H9 (cell line): Measurements from ENCODE around the gene EDRF1. TPM values are rescaled to one million over a fixed set of nuclear protein-coding genes. Genes with fewer than 3 reads are reported as not detected.
A peak's percentile ranks its signal among the peaks of the same experiment; 100 is the strongest.

Experiments
- DNase-seq: peaks from one replicate; pipeline ENCODE4 v3.0.0-alpha.2; 2017
- H2AFZ ChIP-seq: one replicate; pipeline ENCODE4 v1.6.1; 2013; ENCODE audit warnings: mild to moderate bottlenecking, low read length, control low read depth, moderate library complexity
- H2AK5ac ChIP-seq: 2 replicates; pipeline ENCODE4 v1.6.1; 2013; ENCODE audit warnings: low read length, control low read depth, mixed read lengths; ENCODE audit not compliant: insufficient read length
- H2BK120ac ChIP-seq: one replicate; pipeline ENCODE4 v1.6.1; 2013; ENCODE audit warnings: low read depth, mild to moderate bottlenecking, low read length, control low read depth, inconsistent platforms; ENCODE audit not compliant: poor library complexity, severe bottlenecking
- H2BK12ac ChIP-seq: 2 replicates; pipeline ENCODE4 v1.6.1; 2013; ENCODE audit warnings: low read length, control low read depth, mixed read lengths, low read depth; ENCODE audit not compliant: insufficient read length
- H2BK15ac ChIP-seq: 2 replicates; pipeline ENCODE4 v1.6.1; 2013; ENCODE audit warnings: low read depth, low read length, control low read depth
- H2BK20ac ChIP-seq: one replicate; pipeline ENCODE4 v1.6.1; 2013; ENCODE audit warnings: low read depth, mild to moderate bottlenecking, low read length, control low read depth, inconsistent platforms; ENCODE audit not compliant: poor library complexity, severe bottlenecking
- H2BK5ac ChIP-seq: 2 replicates; pipeline ENCODE4 v1.6.1; 2013; ENCODE audit warnings: low read length, control low read depth, mixed read lengths; ENCODE audit not compliant: insufficient read length
- H3K14ac ChIP-seq: 2 replicates; pipeline ENCODE4 v1.6.1; 2013; ENCODE audit warnings: low read length, control low read depth; ENCODE audit not compliant: insufficient read depth
- H3K18ac ChIP-seq: 2 replicates; pipeline ENCODE4 v1.6.1; 2013; ENCODE audit warnings: low read depth, mild to moderate bottlenecking, mixed read lengths, low read length, control low read depth; ENCODE audit not compliant: insufficient read length
- H3K23ac ChIP-seq: 2 replicates; pipeline ENCODE4 v1.6.1; 2013; ENCODE audit warnings: low read length, control low read depth, mixed read lengths, low read depth; ENCODE audit not compliant: insufficient read length
- H3K23me2 ChIP-seq: 2 replicates; pipeline ENCODE4 v1.6.1; 2013; ENCODE audit warnings: low read depth, mild to moderate bottlenecking, mixed read lengths, low read length, control low read depth; ENCODE audit not compliant: insufficient read length, poor library complexity, severe bottlenecking
- H3K27ac ChIP-seq: 2 replicates; pipeline ENCODE4 v1.5.1; 2013; ENCODE audit warnings: low read length, control low read depth, mixed read lengths, low read depth; ENCODE audit not compliant: insufficient read length
- H3K27me3 ChIP-seq: 2 replicates; pipeline ENCODE4 v1.6.1; 2013; ENCODE audit warnings: low read length, control low read depth, inconsistent platforms; ENCODE audit not compliant: insufficient read depth
- H3K4ac ChIP-seq: 2 replicates; pipeline ENCODE4 v1.6.1; 2013; ENCODE audit warnings: low read depth, mild to moderate bottlenecking, control low read depth, inconsistent platforms, low read length, moderate library complexity
- H3K4me1 ChIP-seq: 2 replicates; pipeline ENCODE4 v1.6.1; 2013; ENCODE audit warnings: low read length, control low read depth, inconsistent platforms; ENCODE audit not compliant: insufficient read depth
- H3K4me2 ChIP-seq: 2 replicates; pipeline ENCODE4 v1.6.1; 2013; ENCODE audit warnings: low read length, control low read depth, mixed read lengths; ENCODE audit not compliant: insufficient read length, insufficient read depth
- H3K56ac ChIP-seq: 2 replicates; pipeline ENCODE4 v1.6.1; 2013; ENCODE audit warnings: low read depth, mild to moderate bottlenecking, mixed read lengths, low read length, control low read depth; ENCODE audit not compliant: insufficient read length
- H3K79me1 ChIP-seq: 2 replicates; pipeline ENCODE4 v1.6.1; 2013; ENCODE audit warnings: low read depth, mild to moderate bottlenecking, moderate library complexity, low read length, control low read depth, inconsistent platforms; ENCODE audit not compliant: insufficient read depth, poor library complexity, severe bottlenecking
- H3K79me2 ChIP-seq: 2 replicates; pipeline ENCODE4 v1.6.1; 2013; ENCODE audit warnings: low read length, control low read depth, inconsistent platforms; ENCODE audit not compliant: insufficient read depth
- H3K9ac ChIP-seq: 2 replicates; pipeline ENCODE4 v1.6.1; 2013; ENCODE audit warnings: low read length, control low read depth, mixed read lengths; ENCODE audit not compliant: insufficient read length; ENCODE audit errors: extremely low read depth
- H3K9me3 ChIP-seq: one replicate; pipeline ENCODE4 v1.6.1; 2013; ENCODE audit warnings: low read depth, low read length, inconsistent platforms; ENCODE audit not compliant: control insufficient read depth
- H3T11ph ChIP-seq: one replicate; pipeline ENCODE4 v1.6.1; 2013; ENCODE audit warnings: mild to moderate bottlenecking, low read length, control low read depth, inconsistent platforms
- H4K20me1 ChIP-seq: one replicate; pipeline ENCODE4 v1.6.1; 2013; ENCODE audit not compliant: control insufficient read depth, insufficient read length, insufficient read depth
- H4K5ac ChIP-seq: 2 replicates; pipeline ENCODE4 v1.6.1; 2013; ENCODE audit warnings: low read depth, mild to moderate bottlenecking, mixed read lengths, low read length, control low read depth; ENCODE audit not compliant: insufficient read length
- H4K8ac ChIP-seq: replicated peaks from 2 replicates; pipeline ENCODE4 v1.6.1; 2013; ENCODE audit warnings: low read length, control low read depth, mixed read lengths, low read depth; ENCODE audit not compliant: insufficient read length
- H4K91ac ChIP-seq: 2 replicates; pipeline ENCODE4 v1.6.1; 2013; ENCODE audit warnings: low read depth, mild to moderate bottlenecking, moderate library complexity, mixed read lengths, low read length, control low read depth; ENCODE audit not compliant: insufficient read length
- H3K27ac Mint-ChIP-seq, 3 experiments: 2 replicates in 2 of 3; 3 replicates in 1 of 3; pipeline ENCODE4 v1.8.0; 2020 to 2021; ENCODE audit warnings: mixed read lengths in 3 of 3, mild to moderate bottlenecking in 1 of 3, moderate library complexity in 1 of 3
- H3K27me3 Mint-ChIP-seq: 2 replicates; pipeline ENCODE4 v1.8.0; 2021; ENCODE audit warnings: low read depth, mild to moderate bottlenecking, moderate library complexity, mixed read lengths
- H3K36me3 Mint-ChIP-seq, 3 experiments: 2 replicates in 2 of 3; 3 replicates in 1 of 3; pipeline ENCODE4 v1.8.0; 2020 to 2021; ENCODE audit warnings: low read depth in 3 of 3, mixed read lengths in 3 of 3; ENCODE audit not compliant: insufficient read depth in 1 of 3
- H3K4me1 Mint-ChIP-seq, 2 experiments: 2 replicates each; pipeline ENCODE4 v1.8.0; 2020; ENCODE audit warnings: mixed read lengths in 2 of 2
- H3K4me3 Mint-ChIP-seq, 2 experiments: 2 replicates in 1 of 2; 3 replicates in 1 of 2; pipeline ENCODE4 v1.8.0; 2020 to 2021; ENCODE audit warnings: mild to moderate bottlenecking in 2 of 2, mixed read lengths in 2 of 2, moderate library complexity in 1 of 2
- H3K9me3 Mint-ChIP-seq, 2 experiments: 2 replicates in 1 of 2; 3 replicates in 1 of 2; pipeline ENCODE4 v1.8.0; 2020; ENCODE audit warnings: mild to moderate bottlenecking in 2 of 2, mixed read lengths in 2 of 2, moderate library complexity in 1 of 2
- CTCF ChIP-seq: fragments of 200-600 bp; sonication (generic); conservative IDR thresholded peaks from 3 replicates; pipeline ENCODE4 v1.8.0; 2021; ENCODE audit warnings: antibody characterized with exemption, mild to moderate bottlenecking
- WGBS: extraction: QIAGEN DNeasy Blood & Tissue Kit; methylation state at CpG from one replicate; pipeline ENCODE4 v1.1.7; 2013; ENCODE audit warnings: missing lambda C conversion rate, low lambda C conversion rate, mixed read lengths; ENCODE audit not compliant: insufficient read length; ENCODE audit errors: extremely low coverage; 5-methylcytosine and 5-hydroxymethylcytosine counted together
- long read RNA-seq: library from polyadenylated mRNA; unstranded; transcript quantifications from one replicate; pipeline ENCODE4 v2.0.0, GENCODE V29; 2020
- total RNA-seq: library from RNA; stranded (reverse); gene quantifications from 2 replicates; pipeline ENCODE4 v1.2.1, GENCODE V29; 2021

EDRF1 gene
- total RNA-seq = 48.2 and 51.0 TPM in 2 replicates
- long read RNA-seq, full-length matches to known transcripts = 51 of 158 reads
- long read RNA-seq, partial matches to known transcripts = 81 of 158 reads
- long read RNA-seq, other reads (novel, unspliced or antisense) = 26 of 158 reads

GRCh38 chr10:125719173-125720001 is at the start of gene EDRF1:
Gene EDRF1, plus strand, starts transcription at chr10:125719709. Its CDS starts 99 bp downstream, at chr10:125719808.
- H3K27me3 ChIP-seq = no peaks in the 10 kb centered on the region
- peaks cover 6% of the 10 kb centered on the region; the same call in 1 of the 2 replicates for H3K79me2 ChIP-seq
- no peak within 1 kb of the TSS for H2BK5ac ChIP-seq
- H3K4me3 Mint-ChIP-seq = peak within 1 kb of the TSS; percentile 87 to 96
- peak; percentile 100 for DNase-seq
- H3K9me3 ChIP-seq = no peaks in the 10 kb centered on the region
- H3K9ac ChIP-seq = peak within 1 kb of the TSS; percentile 92
- H4K91ac ChIP-seq = no peak within 1 kb of the TSS
- peaks cover 13 to 39% (median 34%) of the 10 kb centered on the region in 3 experiments for H3K36me3 Mint-ChIP-seq
- peak within 1 kb of the TSS; percentile 92 for H3K4me2 ChIP-seq
- no peak within 1 kb of the TSS for H3K23ac ChIP-seq
- no peak within 1 kb of the TSS for H2BK20ac ChIP-seq
- H3K27me3 Mint-ChIP-seq = peaks cover 4% of the 10 kb centered on the region
- no peaks in the 10 kb centered on the region for H3K79me1 ChIP-seq
- no peaks in the 10 kb centered on the region for H3K4me1 ChIP-seq
- H3K27ac ChIP-seq = no peak within 1 kb of the TSS
- no peak within 1 kb of the TSS for H3K56ac ChIP-seq
- H2BK12ac ChIP-seq = no peak within 1 kb of the TSS
- no peak for TF ChIP-seq CTCF
- H3K23me2 ChIP-seq = peaks cover 9% of the 10 kb centered on the region
- H4K8ac ChIP-seq = no peak within 1 kb of the TSS
- H3K9me3 Mint-ChIP-seq = peaks cover 7 to 18% of the 10 kb centered on the region in 2 experiments
- no peaks in the 10 kb centered on the region for H4K20me1 ChIP-seq
- no peak within 1 kb of the TSS for H2BK120ac ChIP-seq
- H3K18ac ChIP-seq = peak within 1 kb of the TSS; percentile 4
- WGBS = no CpG with 5 or more reads among the region's 72 CpGs
- H2BK15ac ChIP-seq = no peak within 1 kb of the TSS
- no peak within 1 kb of the TSS for H2AFZ ChIP-seq
- no peak within 1 kb of the TSS for H4K5ac ChIP-seq
- H3T11ph ChIP-seq = no peak within 1 kb of the TSS
- H3K4me1 Mint-ChIP-seq = peaks cover 7 to 10% of the 10 kb centered on the region in 2 experiments
- peak within 1 kb of the TSS; percentile 76 for H3K14ac ChIP-seq
- no peak within 1 kb of the TSS for H2AK5ac ChIP-seq
- H3K4ac ChIP-seq = no peak within 1 kb of the TSS
- H3K27ac Mint-ChIP-seq = peak within 1 kb of the TSS; percentile 90 to 99 (median 97); a peak in 6 of 7 replicates
